ENCODE results near the gene IRAK3.

The IRAK3 gene, protein sequence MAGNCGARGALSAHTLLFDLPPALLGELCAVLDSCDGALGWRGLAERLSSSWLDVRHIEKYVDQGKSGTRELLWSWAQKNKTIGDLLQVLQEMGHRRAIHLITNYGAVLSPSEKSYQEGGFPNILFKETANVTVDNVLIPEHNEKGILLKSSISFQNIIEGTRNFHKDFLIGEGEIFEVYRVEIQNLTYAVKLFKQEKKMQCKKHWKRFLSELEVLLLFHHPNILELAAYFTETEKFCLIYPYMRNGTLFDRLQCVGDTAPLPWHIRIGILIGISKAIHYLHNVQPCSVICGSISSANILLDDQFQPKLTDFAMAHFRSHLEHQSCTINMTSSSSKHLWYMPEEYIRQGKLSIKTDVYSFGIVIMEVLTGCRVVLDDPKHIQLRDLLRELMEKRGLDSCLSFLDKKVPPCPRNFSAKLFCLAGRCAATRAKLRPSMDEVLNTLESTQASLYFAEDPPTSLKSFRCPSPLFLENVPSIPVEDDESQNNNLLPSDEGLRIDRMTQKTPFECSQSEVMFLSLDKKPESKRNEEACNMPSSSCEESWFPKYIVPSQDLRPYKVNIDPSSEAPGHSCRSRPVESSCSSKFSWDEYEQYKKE

DNA sequence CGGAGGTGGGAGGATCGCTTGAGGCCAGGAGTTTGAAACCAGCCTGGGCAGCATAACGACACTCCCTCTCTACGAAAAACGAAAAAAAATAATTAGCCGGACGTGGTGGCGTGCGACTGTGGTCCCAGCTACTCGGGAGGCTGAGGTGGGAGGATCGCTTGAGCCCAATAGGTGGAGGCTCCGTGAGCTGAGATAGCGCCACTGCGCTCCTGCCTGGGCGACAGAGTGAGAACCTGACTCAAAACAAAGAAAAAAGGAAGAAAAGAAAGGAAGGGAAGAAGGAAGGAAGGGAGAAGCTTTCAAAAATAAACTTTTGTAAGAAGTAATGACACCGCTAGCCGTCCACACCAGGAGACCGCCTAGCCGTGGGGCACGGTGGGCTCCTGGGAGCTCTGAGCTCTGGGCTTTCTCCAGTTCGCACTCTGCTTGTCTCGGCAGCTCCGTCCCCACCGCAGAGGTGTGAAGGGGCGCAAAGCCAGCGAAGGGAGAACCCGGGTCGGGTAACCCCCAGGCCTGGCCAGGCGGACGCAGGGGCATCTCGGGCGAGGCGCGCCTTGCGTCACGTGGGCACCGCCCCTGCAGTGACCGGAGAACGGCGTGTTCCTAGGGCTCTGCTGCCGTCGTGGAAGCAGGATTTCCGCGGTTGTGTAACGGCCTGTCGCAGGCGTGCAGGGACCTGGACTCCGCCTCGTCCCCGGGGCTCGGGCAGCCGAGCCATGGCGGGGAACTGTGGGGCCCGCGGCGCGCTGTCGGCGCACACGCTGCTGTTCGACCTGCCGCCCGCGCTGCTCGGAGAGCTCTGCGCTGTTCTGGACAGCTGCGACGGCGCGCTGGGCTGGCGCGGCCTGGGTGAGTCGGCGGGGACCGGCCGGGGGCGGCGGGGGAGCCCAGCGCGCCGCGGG is at the start of gene IRAK3:
TSS of gene IRAK3 (plus strand) at position 631 of the 902 bp plus-strand sequence. CDS start at position 717, 86 bp downstream.
- H3K4me3 ChIP-seq (ENCODE audit: low read depth, low read length) = peak within 1 kb of the TSS; percentile 52

DNA sequence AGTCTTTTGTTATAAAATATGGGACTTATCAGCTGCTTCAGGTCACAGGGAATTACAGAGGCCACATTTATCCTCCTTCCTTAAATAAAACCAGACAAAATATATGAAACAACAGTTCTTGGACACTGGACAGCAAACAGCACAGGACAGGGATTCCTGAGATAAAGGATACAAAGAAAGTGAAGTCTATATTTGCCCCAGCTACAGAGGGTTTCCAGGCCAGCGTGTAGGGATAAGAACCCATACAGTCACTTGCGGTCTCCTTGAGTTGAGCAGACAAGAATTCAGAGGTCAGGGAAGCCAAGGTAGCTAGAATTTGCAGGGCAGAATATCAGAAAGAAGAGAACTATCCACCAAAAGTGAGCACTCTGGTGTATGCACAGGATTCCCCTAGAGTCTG is 49.7 kb upstream of the IRAK3 start:
- no peak overlapping the region for H3K4me3 ChIP-seq (ENCODE audit: low read depth, low read length)

DNA sequence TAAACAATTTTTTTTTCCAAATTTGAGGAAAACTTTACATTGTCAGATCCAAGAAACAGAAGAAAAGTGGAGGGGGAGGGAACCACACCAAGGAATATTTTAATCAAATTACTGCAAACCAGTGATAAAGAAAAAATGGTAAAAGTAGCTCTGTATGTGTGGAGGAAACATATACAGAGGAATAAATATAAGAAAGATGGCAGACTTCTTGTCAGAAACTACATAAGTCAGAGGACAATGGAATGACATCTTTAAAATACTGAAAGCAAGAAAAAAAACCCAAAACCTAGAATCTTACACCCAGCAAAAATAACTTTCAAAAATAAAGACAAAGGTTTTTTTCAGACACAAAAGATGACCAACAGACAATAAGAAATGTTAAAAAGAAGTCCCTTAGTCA is 48.3 kb upstream of the IRAK3 start:
- no peak overlapping the region for H3K4me3 ChIP-seq (ENCODE audit: low read depth, low read length)

DNA sequence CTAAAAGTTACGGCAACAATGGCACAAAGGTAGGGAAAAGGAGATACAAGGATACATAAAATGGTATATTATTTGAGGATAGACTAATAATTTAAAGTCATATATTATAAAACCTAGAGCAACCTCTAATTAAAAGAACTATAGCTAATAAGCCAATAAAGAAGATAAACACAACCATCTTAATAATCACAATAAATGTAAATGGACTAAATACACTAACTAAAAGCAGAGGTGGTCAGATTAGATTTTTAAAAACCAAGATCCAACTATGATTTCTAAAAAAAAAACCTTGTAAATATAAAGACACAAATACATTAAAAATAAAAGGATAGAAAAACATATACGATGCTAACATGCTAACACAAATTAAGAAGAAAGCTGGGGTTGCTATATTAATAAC is 47.7 kb upstream of the IRAK3 start:
- H3K4me3 ChIP-seq (ENCODE audit: low read depth, low read length) = no peak overlapping the region

GRCh38 chr12:66142826-66143225 is 46.2 kb upstream of the IRAK3 start:
- H3K4me3 ChIP-seq (ENCODE audit: low read depth, low read length) = no peak overlapping the region

- H3K4me3 ChIP-seq (ENCODE audit: low read depth, low read length) = no peak overlapping the region
Observed at GRCh38 chr12:66143868-66144267, 45.1 kb upstream of the IRAK3 start.

DNA sequence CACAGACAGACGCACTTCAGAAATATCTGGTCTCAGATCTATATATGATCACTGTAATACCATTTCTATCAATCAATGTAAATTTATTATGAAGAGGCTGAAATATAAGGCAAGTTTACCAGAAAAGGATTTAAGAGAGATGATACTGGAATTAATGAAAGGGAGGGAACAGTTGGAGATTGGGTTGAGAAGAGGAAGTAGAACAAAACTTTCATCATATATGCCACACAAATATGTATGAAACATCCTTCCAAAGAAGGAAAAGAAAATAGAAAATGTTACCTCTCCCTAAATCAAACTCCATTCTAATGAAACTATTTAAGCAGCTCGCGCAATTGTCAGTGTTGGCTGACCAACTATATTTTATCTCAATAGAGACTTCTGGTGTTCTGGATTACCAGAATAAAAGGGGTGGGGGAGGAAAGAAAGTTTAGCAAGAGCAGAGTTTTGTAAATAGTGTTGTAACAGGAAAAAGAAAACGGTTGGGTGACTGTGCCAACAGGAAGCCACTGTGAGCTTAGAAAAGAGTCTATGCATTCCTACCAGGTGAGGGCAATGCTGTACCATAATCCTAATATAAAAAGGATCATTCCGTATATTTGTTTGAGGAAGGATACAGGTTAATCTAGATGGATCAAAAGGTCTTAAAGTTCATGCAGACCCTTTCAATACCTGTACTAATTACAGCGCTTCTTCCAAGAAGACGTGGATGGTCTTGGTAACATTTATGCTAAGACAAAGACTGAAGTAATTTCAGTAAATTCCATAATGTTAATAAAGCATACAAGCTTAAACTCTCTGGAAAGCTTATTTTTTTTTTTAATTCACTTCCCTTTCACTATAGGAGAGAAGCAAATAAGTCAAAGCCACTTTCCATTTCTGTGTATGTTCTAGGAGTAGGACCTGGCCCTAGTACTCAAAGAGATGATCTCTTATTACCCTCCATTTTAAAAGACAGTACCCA is 43.9 kb upstream of the IRAK3 start:
- H3K4me3 ChIP-seq (ENCODE audit: low read depth, low read length) = no peak overlapping the region

GRCh38 chr12:66149702-66150398 is 39.2 kb upstream of the IRAK3 start:
- H3K4me3 ChIP-seq (ENCODE audit: low read depth, low read length) = no peak overlapping the region

DNA sequence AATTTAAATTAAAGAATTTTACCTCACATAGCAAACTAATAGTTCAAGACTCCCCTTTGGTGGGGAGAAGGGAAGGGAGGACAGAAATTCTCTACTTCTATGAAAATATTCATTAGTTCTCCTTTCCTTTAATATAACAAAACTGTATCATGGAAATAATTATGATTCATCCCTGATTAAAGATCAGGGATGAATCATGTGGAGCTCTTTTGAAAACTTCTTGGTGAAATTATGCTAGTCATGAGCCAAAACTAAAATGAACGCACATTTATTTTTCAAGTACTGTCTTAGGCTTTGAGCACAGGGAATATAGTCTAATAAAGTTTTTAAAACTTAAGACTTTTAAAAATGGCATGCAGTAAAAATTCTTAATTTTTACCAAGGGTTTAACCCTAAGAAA is 36.3 kb upstream of the IRAK3 start:
- no peak overlapping the region for H3K4me3 ChIP-seq (ENCODE audit: low read depth, low read length)

DNA sequence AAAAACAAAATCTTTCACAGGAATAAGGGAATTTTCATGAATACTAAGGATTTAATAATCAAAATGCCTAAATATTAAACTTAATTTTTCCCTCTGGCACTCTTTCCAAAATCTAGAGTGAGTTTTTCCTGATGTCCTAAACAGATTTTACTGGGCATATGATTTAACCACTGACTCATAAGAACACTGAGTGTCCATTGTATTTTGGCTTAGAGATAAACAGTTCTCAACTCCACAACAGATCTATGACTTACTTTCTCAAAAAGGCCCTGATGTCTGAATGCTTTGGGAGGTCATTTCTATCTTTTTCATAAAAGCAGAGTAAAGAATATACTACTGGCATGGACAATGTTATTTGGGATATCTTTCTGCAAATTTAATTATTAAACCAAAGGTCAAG is 34.2 kb upstream of the IRAK3 start:
- no peak overlapping the region for H3K4me3 ChIP-seq (ENCODE audit: low read depth, low read length)

DNA sequence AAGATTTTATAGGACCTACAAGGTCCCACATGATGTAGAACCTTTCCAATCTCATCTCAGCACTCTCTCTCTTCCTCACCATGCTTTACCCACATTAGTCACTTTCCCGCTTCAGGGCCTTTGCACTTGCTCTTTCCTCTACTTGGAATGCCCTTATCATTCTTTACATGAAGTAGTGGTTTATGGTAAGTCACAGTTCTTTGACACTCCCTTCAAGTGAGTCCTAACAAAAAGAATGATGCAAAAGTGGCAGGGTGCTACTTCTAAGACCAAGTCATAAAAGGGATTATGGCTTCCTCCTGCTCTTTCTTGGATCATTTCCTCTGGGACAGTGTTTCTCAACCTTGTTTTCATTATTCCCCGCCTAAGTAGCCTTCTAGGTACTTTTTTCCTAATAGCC is 32.4 kb upstream of the IRAK3 start:
- no peak overlapping the region for H3K4me3 ChIP-seq (ENCODE audit: low read depth, low read length)

DNA sequence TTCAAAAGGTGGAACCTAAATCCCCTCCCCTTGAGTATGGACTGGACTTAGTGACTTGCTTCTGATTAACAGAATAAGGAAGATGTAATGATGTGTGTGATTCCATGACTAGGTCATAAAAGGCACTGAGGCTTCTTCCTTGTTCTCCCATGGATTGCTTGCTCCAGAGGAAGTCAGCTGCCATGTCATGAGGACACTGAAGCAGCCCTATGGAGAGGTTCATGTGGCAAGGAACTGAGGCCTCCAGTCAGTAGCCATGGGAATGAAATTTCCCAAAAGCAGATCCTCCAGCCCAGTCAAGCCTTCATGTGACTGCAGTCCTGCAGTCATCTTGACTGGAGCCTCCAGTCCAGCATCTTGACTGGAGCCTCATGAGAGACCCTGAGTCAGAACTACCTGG is 29.9 kb upstream of the IRAK3 start:
- H3K4me3 ChIP-seq (ENCODE audit: low read depth, low read length) = no peak overlapping the region

DNA sequence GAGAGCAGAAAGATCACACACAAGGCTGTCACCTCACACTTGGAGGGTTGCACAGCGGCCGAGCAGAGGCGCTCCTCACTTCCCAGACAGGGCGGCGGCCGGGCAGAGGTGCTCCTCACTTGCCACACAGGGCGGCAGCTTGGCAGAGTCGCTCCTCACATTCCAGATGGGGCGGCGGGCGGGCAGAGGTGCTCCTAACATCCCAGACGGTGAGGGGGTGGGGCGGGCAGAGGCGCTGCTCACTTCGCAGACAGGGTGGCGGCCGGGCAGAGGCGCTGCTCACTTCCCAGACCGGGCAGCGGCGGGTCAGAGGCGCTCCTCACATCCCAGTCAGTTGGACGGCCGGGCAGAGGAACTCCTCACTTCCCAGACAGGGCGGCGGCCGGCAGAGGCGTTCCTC is 28.3 kb upstream of the IRAK3 start:
- H3K4me3 ChIP-seq (ENCODE audit: low read depth, low read length) = no peak overlapping the region

DNA sequence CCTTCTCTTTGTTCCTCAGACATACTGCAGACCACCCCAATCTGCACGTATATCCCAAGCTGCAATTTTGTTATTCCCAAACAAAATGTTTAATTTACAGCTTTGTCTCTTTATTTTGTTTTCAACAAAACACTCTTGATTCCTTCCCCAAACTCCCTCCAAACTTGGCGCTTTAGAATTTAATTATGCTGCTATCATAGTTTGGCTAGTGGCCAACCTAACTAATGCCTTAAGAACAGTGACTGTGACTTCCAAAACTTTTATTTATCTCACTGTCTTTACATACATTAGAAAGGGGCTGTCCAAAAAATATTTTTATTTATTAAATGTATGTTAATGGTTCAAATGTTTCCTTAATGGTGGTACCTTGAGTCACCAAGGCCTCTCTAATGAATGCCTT is 26.3 kb upstream of the IRAK3 start:
- no peak overlapping the region for H3K4me3 ChIP-seq (ENCODE audit: low read depth, low read length)

- no peak overlapping the region for H3K4me3 ChIP-seq (ENCODE audit: low read depth, low read length)
Observed at GRCh38 chr12:66163289-66163688, 25.7 kb upstream of the IRAK3 start.

- no peak overlapping the region for H3K4me3 ChIP-seq (ENCODE audit: low read depth, low read length)
Observed at GRCh38 chr12:66164349-66164821, 24.6 kb upstream of the IRAK3 start.

DNA sequence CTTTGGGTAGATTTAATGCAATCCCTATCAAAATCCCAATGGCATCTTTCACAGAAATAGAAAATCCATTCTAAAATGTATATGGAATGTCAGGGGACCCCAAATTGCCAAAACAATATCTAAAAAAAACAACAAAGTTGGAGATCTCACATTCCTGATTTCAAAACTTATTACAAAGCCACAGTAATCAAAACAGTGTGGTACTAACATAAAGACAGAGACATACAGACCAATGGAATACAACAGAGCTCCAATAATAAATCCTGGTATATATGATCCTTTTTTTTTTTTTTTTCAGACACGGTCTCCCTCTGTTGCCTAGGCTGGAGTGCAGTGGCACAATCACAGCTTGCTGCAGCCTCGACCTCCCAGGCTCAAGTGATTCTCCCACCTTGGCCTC is 23.9 kb upstream of the IRAK3 start:
- no peak overlapping the region for H3K4me3 ChIP-seq (ENCODE audit: low read depth, low read length)

- no peak overlapping the region for H3K4me3 ChIP-seq (ENCODE audit: low read depth, low read length)
Observed at GRCh38 chr12:66166561-66166960, 22.5 kb upstream of the IRAK3 start.

DNA sequence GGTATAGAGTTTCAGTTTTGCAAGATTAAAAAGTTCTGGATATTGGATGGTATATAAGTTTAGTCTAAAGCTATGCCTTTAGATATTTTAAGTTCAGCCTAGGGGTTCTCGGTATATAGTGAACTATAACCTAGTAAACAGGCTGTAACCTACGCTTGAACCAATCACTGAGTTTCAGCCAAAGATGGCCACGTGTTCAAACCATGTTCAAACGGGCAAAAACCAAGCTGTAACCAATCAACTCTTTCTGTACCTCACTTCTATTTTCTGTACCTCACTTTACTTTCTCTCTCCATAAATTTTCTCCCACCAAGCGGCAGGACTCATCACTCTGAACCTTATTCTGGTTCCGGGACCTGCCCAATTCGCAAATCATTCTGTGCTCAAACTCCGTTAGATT is 20.6 kb upstream of the IRAK3 start:
- H3K4me3 ChIP-seq (ENCODE audit: low read depth, low read length) = no peak overlapping the region

All from iPS-11a (cell line).